ENCODE data around the gene IRAK3.

DNA sequence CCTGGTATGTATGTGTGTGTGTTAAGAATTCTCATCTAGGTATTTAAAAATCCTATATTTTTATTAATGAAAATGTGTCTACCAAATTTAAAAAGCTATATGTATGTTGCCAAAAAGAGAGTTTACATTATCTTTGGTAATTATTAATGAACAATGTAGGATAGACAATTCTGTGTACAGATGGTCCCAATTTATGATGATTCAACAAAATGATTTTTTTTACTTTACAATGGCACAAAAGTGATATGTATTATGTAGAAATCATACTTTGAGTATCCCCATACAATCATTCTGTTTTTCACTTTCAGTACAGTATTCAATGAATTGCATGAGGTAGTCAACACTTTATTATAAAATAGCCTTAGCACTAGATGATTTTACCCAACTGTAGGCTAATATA is 39.4 kb downstream of the IRAK3 start:
- TF ChIP-seq CTCF (IDR thresholded peaks at IDR 0.05; ENCODE audit: insufficient read depth, low read depth, low read length) (no peak), EZH2 (IDR thresholded peaks at IDR 0.05; ENCODE audit: insufficient read depth, low read length) (no peak)
